HG03354 (cell line): ENCODE results near the gene VASP.
"Not testable (repeated sequence)": the region's sequence is repeated elsewhere in the genome, so short reads cannot be mapped to it uniquely, and the experiment has no call there.

ENCODE experiments used
- ATAC-seq: cut with Tn5 transposase; IDR thresholded peaks from one replicate; pipeline ENCODE4 v1.9.1; 2021; ENCODE audit warnings: mild to moderate bottlenecking; ENCODE audit not compliant: unreplicated experiment, poor library complexity, severe bottlenecking

VASP gene

GRCh38 chr19:45495178-45495577 is 12.1 kb upstream of the VASP start:
- ATAC-seq, result no peak

GRCh38 chr19:45496349-45496953 is 10.8 kb upstream of the VASP start:
- ATAC-seq, result peak; percentile 18

GRCh38 chr19:45497791-45498190 is 9.5 kb upstream of the VASP start:
- no peak for ATAC-seq

GRCh38 chr19:45498411-45499195 is 8.7 kb upstream of the VASP start, which contains the start of gene PPM1N:
Gene PPM1N, plus strand, starts transcription at chr19:45498443. Its CDS starts 30 bp downstream, at chr19:45498473.
- no peak for ATAC-seq

GRCh38 chr19:45499196-45500180 is 7.8 kb upstream of the VASP start:
- ATAC-seq, result no peak

GRCh38 chr19:45500918-45501729 is 6.2 kb upstream of the VASP start:
- ATAC-seq, result no peak

- ATAC-seq, result no peak
Measured at GRCh38 chr19:45501730-45502014, 5.6 kb upstream of the VASP start.

GRCh38 chr19:45502111-45502510 is 5.2 kb upstream of the VASP start:
- ATAC-seq, result no peak

- no peak for ATAC-seq
Measured at GRCh38 chr19:45503909-45504308, 3.4 kb upstream of the VASP start.

- ATAC-seq, result no peak
Measured at GRCh38 chr19:45505151-45505995, 1.9 kb upstream of the VASP start.

GRCh38 chr19:45505996-45506245 is 1.4 kb upstream of the VASP start:
- ATAC-seq, result no peak

GRCh38 chr19:45506246-45506988 is 862 bp upstream of the VASP start:
- peak; percentile 57 for ATAC-seq

- ATAC-seq, result no peak
Measured at GRCh38 chr19:45507872-45508416, 665 bp downstream of the VASP start.

GRCh38 chr19:45508417-45508860 is 1.2 kb downstream of the VASP start:
- no peak for ATAC-seq

GRCh38 chr19:45508861-45509691 is 1.8 kb downstream of the VASP start:
- no peak for ATAC-seq

GRCh38 chr19:45509692-45510015 is 2.4 kb downstream of the VASP start:
- ATAC-seq, result no peak

GRCh38 chr19:45510352-45510751 is 3.1 kb downstream of the VASP start:
- not testable (repeated sequence) for ATAC-seq
